ENCODE data around the gene FAM168A. TPM values are rescaled to one million over a fixed set of nuclear protein-coding genes. Genes with fewer than 3 reads are reported as not detected.
"Not testable (repeated sequence)": the region's sequence is repeated elsewhere in the genome, so short reads cannot be mapped to it uniquely, and the experiment has no call there.

FAM168A gene
- total RNA-seq, 5 donors from 2014 or later (not counting 1 experiment from before 2014, with no cell fraction given) = 23.6 to 27.0 (median 24.7) TPM

GRCh38 chr11:73436859-73437258, 161.1 kb downstream of the FAM168A start:
- H3K4me1 Mint-ChIP-seq; ATAC-seq (replicated peaks in 1 of 4); H3K9me3 ChIP-seq; H3K4me1 ChIP-seq (ENCODE audit: control insufficient read depth in 1 of 2, extremely low read depth in 1 of 2, insufficient read depth in 2 of 2, low read length in 2 of 2); H3K27ac ChIP-seq (ENCODE audit: low read length); POLR2A ChIA-PET; DNase-seq; H3K27ac Mint-ChIP-seq; H3K36me3 ChIP-seq (ENCODE audit: control insufficient read depth in 2 of 2, extremely low read depth in 1 of 2, insufficient read depth in 1 of 2, low read length in 1 of 2); H3K9me3 Mint-ChIP-seq; H3K27me3 ChIP-seq (replicated peaks in 1 of 2; ENCODE audit: control insufficient read depth in 2 of 2, extremely low read depth in 1 of 2, insufficient read depth in 2 of 2, low read length in 1 of 2); H3K27me3 Mint-ChIP-seq; H3K4me3 ChIP-seq (ENCODE audit: control insufficient read depth in 1 of 2, extremely low read depth in 1 of 2, low read length in 1 of 2); H3K4me3 Mint-ChIP-seq: not testable (repeated sequence)
- CTCF ChIA-PET = interaction anchor here (0.5 to 1.8 kb wide), 2 partner anchors 9 to 26 kb away, joined by 6 to 7 read pairs; no protein-coding TSS in a partner anchor
- H3K36me3 Mint-ChIP-seq = peaks cover 11% of the 10 kb centered on the region
- WGBS (ENCODE audit: insufficient coverage) = 100% methylated on average over 1 of the region's 4 CpGs

- Mint-ChIP-seq H3K9me3 (no peaks in the 10 kb centered on the region), H3K4me1 (no peaks in the 10 kb centered on the region), H3K4me3 (no peak overlapping the region), H3K27me3 (no peaks in the 10 kb centered on the region), H3K27ac (no peak overlapping the region), H3K36me3 (peaks cover 11% of the 10 kb centered on the region)
- DNase-seq = no peak
- WGBS (ENCODE audit: insufficient coverage) = no CpG with 5 or more reads among the region's 5 CpGs
- peaks cover 0 to 3% of the 10 kb centered on the region in 2 donors for H3K36me3 ChIP-seq (ENCODE audit: control insufficient read depth in 2 of 2, extremely low read depth in 1 of 2, insufficient read depth in 1 of 2, low read length in 1 of 2)
- H3K4me1 ChIP-seq (ENCODE audit: control insufficient read depth in 1 of 2, extremely low read depth in 1 of 2, insufficient read depth in 2 of 2, low read length in 2 of 2) = no peaks in the 10 kb centered on the region
- no peak overlapping the region for H3K27ac ChIP-seq (ENCODE audit: low read length)
- ChIA-PET POLR2A (no interaction called here), CTCF (no interaction called here)
- no peaks in the 10 kb centered on the region for H3K27me3 ChIP-seq (replicated peaks in 1 of 2; ENCODE audit: control insufficient read depth in 2 of 2, extremely low read depth in 1 of 2, insufficient read depth in 2 of 2, low read length in 1 of 2)
- H3K9me3 ChIP-seq = no peaks in the 10 kb centered on the region
- ATAC-seq (replicated peaks in 1 of 4) = no peak
- H3K4me3 ChIP-seq (ENCODE audit: control insufficient read depth in 1 of 2, extremely low read depth in 1 of 2, low read length in 1 of 2) = no peak overlapping the region
Measured at GRCh38 chr11:73431396-73431795, 166.5 kb downstream of the FAM168A start.

- ATAC-seq (replicated peaks in 1 of 4) = no peak
- no peaks in the 10 kb centered on the region for H3K9me3 ChIP-seq
- ChIA-PET POLR2A (no interaction called here), CTCF (no interaction called here)
- Mint-ChIP-seq H3K27me3 (no peaks in the 10 kb centered on the region), H3K9me3 (no peaks in the 10 kb centered on the region), H3K4me1 (no peaks in the 10 kb centered on the region), H3K36me3 (peaks cover 12% of the 10 kb centered on the region), H3K4me3 (no peak overlapping the region), H3K27ac (no peak overlapping the region)
- no peak overlapping the region for H3K4me3 ChIP-seq (ENCODE audit: control insufficient read depth in 1 of 2, extremely low read depth in 1 of 2, low read length in 1 of 2)
- H3K4me1 ChIP-seq (ENCODE audit: control insufficient read depth in 1 of 2, extremely low read depth in 1 of 2, insufficient read depth in 2 of 2, low read length in 2 of 2) = no peaks in the 10 kb centered on the region
- no peaks in the 10 kb centered on the region for H3K27me3 ChIP-seq (replicated peaks in 1 of 2; ENCODE audit: control insufficient read depth in 2 of 2, extremely low read depth in 1 of 2, insufficient read depth in 2 of 2, low read length in 1 of 2)
- peaks cover 0 to 3% of the 10 kb centered on the region in 2 donors for H3K36me3 ChIP-seq (ENCODE audit: control insufficient read depth in 2 of 2, extremely low read depth in 1 of 2, insufficient read depth in 1 of 2, low read length in 1 of 2)
- WGBS (ENCODE audit: insufficient coverage) = 100% methylated on average over 1 of the region's 4 CpGs
- DNase-seq = no peak
- H3K27ac ChIP-seq (ENCODE audit: low read length) = no peak overlapping the region
Measured at GRCh38 chr11:73430326-73430725, 167.6 kb downstream of the FAM168A start.

GRCh38 chr11:73429121-73429750, 168.7 kb downstream of the FAM168A start:
- Histone ChIP-seq H3K27ac (ENCODE audit: low read length) (no peak overlapping the region), H3K9me3 (no peaks in the 10 kb centered on the region), H3K4me3 (ENCODE audit: control insufficient read depth in 1 of 2, extremely low read depth in 1 of 2, low read length in 1 of 2) (no peak overlapping the region), H3K4me1 (ENCODE audit: control insufficient read depth in 1 of 2, extremely low read depth in 1 of 2, insufficient read depth in 2 of 2, low read length in 2 of 2) (no peaks in the 10 kb centered on the region), H3K36me3 (ENCODE audit: control insufficient read depth in 2 of 2, extremely low read depth in 1 of 2, insufficient read depth in 1 of 2, low read length in 1 of 2) (peaks cover 0 to 3% of the 10 kb centered on the region in 2 donors), H3K27me3 (replicated peaks in 1 of 2; ENCODE audit: control insufficient read depth in 2 of 2, extremely low read depth in 1 of 2, insufficient read depth in 2 of 2, low read length in 1 of 2) (no peaks in the 10 kb centered on the region)
- WGBS (ENCODE audit: insufficient coverage) = 84% methylated on average over 3 of the region's 5 CpGs
- Mint-ChIP-seq H3K4me3 (no peak overlapping the region), H3K27me3 (no peaks in the 10 kb centered on the region), H3K9me3 (no peaks in the 10 kb centered on the region), H3K27ac (peak overlapping the region in 1 of 2 donors; percentile 58), H3K4me1 (no peaks in the 10 kb centered on the region), H3K36me3 (peaks cover 12% of the 10 kb centered on the region)
- ChIA-PET POLR2A (interaction anchor here in 1 of 2 donors (0.5 kb wide), 1 partner anchor 92 kb away, joined by 5 read pairs; no protein-coding TSS in a partner anchor), CTCF (no interaction called here)
- ATAC-seq (replicated peaks in 1 of 4) (no peak), DNase-seq (no peak)

GRCh38 chr11:73428699-73429098, 169.2 kb downstream of the FAM168A start:
- no peaks in the 10 kb centered on the region for H3K27me3 Mint-ChIP-seq
- peaks cover 12% of the 10 kb centered on the region for H3K36me3 Mint-ChIP-seq
- no peak for ATAC-seq (replicated peaks in 1 of 4)
- Histone ChIP-seq H3K4me1 (ENCODE audit: control insufficient read depth in 1 of 2, extremely low read depth in 1 of 2, insufficient read depth in 2 of 2, low read length in 2 of 2) (no peaks in the 10 kb centered on the region), H3K27me3 (replicated peaks in 1 of 2; ENCODE audit: control insufficient read depth in 2 of 2, extremely low read depth in 1 of 2, insufficient read depth in 2 of 2, low read length in 1 of 2) (no peaks in the 10 kb centered on the region), H3K9me3 (no peaks in the 10 kb centered on the region), H3K27ac (ENCODE audit: low read length) (no peak overlapping the region), H3K36me3 (ENCODE audit: control insufficient read depth in 2 of 2, extremely low read depth in 1 of 2, insufficient read depth in 1 of 2, low read length in 1 of 2) (peaks cover 0 to 3% of the 10 kb centered on the region in 2 donors), H3K4me3 (ENCODE audit: control insufficient read depth in 1 of 2, extremely low read depth in 1 of 2, low read length in 1 of 2) (no peak overlapping the region)
- H3K9me3 Mint-ChIP-seq = no peaks in the 10 kb centered on the region
- no peak for DNase-seq
- H3K27ac Mint-ChIP-seq = no peak overlapping the region
- ChIA-PET CTCF (interaction anchor here in 1 of 2 donors (1.6 kb wide), 1 partner anchor 7 kb away, joined by 7 read pairs; no protein-coding TSS in a partner anchor), POLR2A (no interaction called here)
- H3K4me1 Mint-ChIP-seq = no peaks in the 10 kb centered on the region
- H3K4me3 Mint-ChIP-seq = no peak overlapping the region

- H3K9me3 Mint-ChIP-seq = no peaks in the 10 kb centered on the region
- ATAC-seq (replicated peaks in 1 of 4) (no peak), DNase-seq (no peak)
- no peak overlapping the region for H3K27ac Mint-ChIP-seq
- H3K36me3 Mint-ChIP-seq = peaks cover 12% of the 10 kb centered on the region
- Histone ChIP-seq H3K36me3 (ENCODE audit: control insufficient read depth in 2 of 2, extremely low read depth in 1 of 2, insufficient read depth in 1 of 2, low read length in 1 of 2) (peaks cover 0 to 3% of the 10 kb centered on the region in 2 donors), H3K9me3 (no peaks in the 10 kb centered on the region), H3K4me1 (ENCODE audit: control insufficient read depth in 1 of 2, extremely low read depth in 1 of 2, insufficient read depth in 2 of 2, low read length in 2 of 2) (no peaks in the 10 kb centered on the region), H3K4me3 (ENCODE audit: control insufficient read depth in 1 of 2, extremely low read depth in 1 of 2, low read length in 1 of 2) (no peak overlapping the region), H3K27ac (ENCODE audit: low read length) (no peak overlapping the region), H3K27me3 (replicated peaks in 1 of 2; ENCODE audit: control insufficient read depth in 2 of 2, extremely low read depth in 1 of 2, insufficient read depth in 2 of 2, low read length in 1 of 2) (no peaks in the 10 kb centered on the region)
- no peak overlapping the region for H3K4me3 Mint-ChIP-seq
- POLR2A ChIA-PET = no interaction called here
- CTCF ChIA-PET = interaction anchor here in 1 of 2 donors (1.6 kb wide), 1 partner anchor 8 kb away, joined by 7 read pairs; no protein-coding TSS in a partner anchor
- H3K27me3 Mint-ChIP-seq = no peaks in the 10 kb centered on the region
- H3K4me1 Mint-ChIP-seq = no peaks in the 10 kb centered on the region
Measured at GRCh38 chr11:73428227-73428626, 169.7 kb downstream of the FAM168A start.

Data from T-cell (primary cell).